Mesenchymal stem cell (in vitro differentiated cells and primary cell): Measurements from ENCODE around the gene CAPN10.
"Not testable (repeated sequence)": the region's sequence is repeated elsewhere in the genome, so short reads cannot be mapped to it uniquely, and the experiment has no call there.

Experiments used
- DNase-seq: peaks from one replicate; pipeline ENCODE4 v3.0.0-alpha.2; 2013
- H2AFZ ChIP-seq: one replicate; pipeline ENCODE4 v1.6.1; 2013; ENCODE audit warnings: low read depth, mild to moderate bottlenecking, control low read depth, inconsistent platforms, low read length, moderate library complexity
- H2AK5ac ChIP-seq: 2 replicates; pipeline ENCODE4 v1.6.1; 2013; ENCODE audit warnings: low read length, moderate library complexity, mild to moderate bottlenecking, inconsistent platforms; ENCODE audit not compliant: severe bottlenecking
- H2BK120ac ChIP-seq: one replicate; pipeline ENCODE4 v1.6.1; 2013; ENCODE audit warnings: low read depth, mild to moderate bottlenecking, inconsistent platforms, low read length, moderate library complexity
- H2BK12ac ChIP-seq, 2 experiments: one replicate each; pipeline ENCODE4 v1.6.1; 2013; ENCODE audit warnings: inconsistent platforms in 2 of 2, low read length in 2 of 2, mild to moderate bottlenecking in 2 of 2, moderate library complexity in 2 of 2, control low read depth in 1 of 2
- H2BK15ac ChIP-seq: one replicate; pipeline ENCODE4 v1.6.1; 2013; ENCODE audit warnings: mild to moderate bottlenecking, low read depth, inconsistent platforms; ENCODE audit not compliant: poor library complexity, severe bottlenecking
- H2BK5ac ChIP-seq: 2 replicates; pipeline ENCODE4 v1.6.1; 2013; ENCODE audit warnings: low read depth, mild to moderate bottlenecking, low read length, control low read depth, inconsistent platforms; ENCODE audit not compliant: poor library complexity, severe bottlenecking
- H3K14ac ChIP-seq, 2 experiments: one replicate each; pipeline ENCODE4 v1.6.1; 2013; ENCODE audit warnings: inconsistent platforms in 2 of 2, low read length in 2 of 2, control low read depth in 1 of 2, mild to moderate bottlenecking in 1 of 2, moderate library complexity in 1 of 2
- H3K18ac ChIP-seq, 2 experiments: one replicate each; pipeline ENCODE4 v1.6.1; 2013; ENCODE audit warnings: inconsistent platforms in 2 of 2, low read length in 2 of 2, control low read depth in 1 of 2, low read depth in 1 of 2, mild to moderate bottlenecking in 1 of 2
- H3K23ac ChIP-seq, 2 experiments: one replicate each; pipeline ENCODE4 v1.6.1; 2013; ENCODE audit warnings: inconsistent platforms in 2 of 2, low read length in 2 of 2, mild to moderate bottlenecking in 2 of 2, moderate library complexity in 2 of 2, control low read depth in 1 of 2
- H3K27ac ChIP-seq: 2 replicates; pipeline ENCODE4 v1.5.1; 2013; ENCODE audit warnings: mild to moderate bottlenecking, moderate library complexity, low read length, control low read depth, inconsistent platforms; ENCODE audit not compliant: poor library complexity, severe bottlenecking
- H3K27me3 ChIP-seq, 2 experiments: 2 replicates each; pipeline versions ENCODE4 v1.6.1 to v1.7.0; 2013; ENCODE audit warnings: low read length in 2 of 2, mild to moderate bottlenecking in 2 of 2, moderate library complexity in 2 of 2, control low read depth in 1 of 2, inconsistent platforms in 1 of 2; ENCODE audit not compliant: control insufficient read depth in 1 of 2, insufficient read depth in 1 of 2
- H3K36me3 ChIP-seq, 2 experiments: 2 replicates each; pipeline versions ENCODE4 v1.6.1 to v1.7.0; 2013; ENCODE audit warnings: low read length in 2 of 2, control low read depth in 1 of 2, inconsistent platforms in 1 of 2, low read depth in 1 of 2, mild to moderate bottlenecking in 1 of 2; ENCODE audit not compliant: insufficient read depth in 2 of 2, control insufficient read depth in 1 of 2
- H3K4ac ChIP-seq, 2 experiments: one replicate each; pipeline ENCODE4 v1.6.1; 2013; ENCODE audit warnings: inconsistent platforms in 2 of 2, low read length in 2 of 2, mild to moderate bottlenecking in 2 of 2, moderate library complexity in 2 of 2, control low read depth in 1 of 2, low read depth in 1 of 2
- H3K4me1 ChIP-seq: 2 replicates; pipeline ENCODE4 v1.6.1; 2013; ENCODE audit warnings: low read depth, low read length, control low read depth; ENCODE audit not compliant: control insufficient read depth, insufficient read depth
- H3K4me2 ChIP-seq: 2 replicates; pipeline ENCODE4 v1.6.1; 2013; ENCODE audit warnings: low read length, mild to moderate bottlenecking, inconsistent platforms; ENCODE audit not compliant: poor library complexity, severe bottlenecking
- H3K4me3 ChIP-seq, 2 experiments: 2 replicates each; pipeline versions ENCODE4 v1.5.1 to v1.7.0; 2013; ENCODE audit warnings: low read length in 2 of 2, mild to moderate bottlenecking in 2 of 2, control low read depth in 1 of 2, low read depth in 1 of 2; ENCODE audit not compliant: insufficient read depth in 1 of 2
- H3K79me1 ChIP-seq: replicated peaks from 2 replicates; pipeline ENCODE4 v1.6.1; 2013; ENCODE audit warnings: mild to moderate bottlenecking, control low read depth, low read length, inconsistent platforms; ENCODE audit not compliant: poor library complexity, severe bottlenecking
- H3K9ac ChIP-seq: 2 replicates; pipeline ENCODE4 v1.7.0; 2013; ENCODE audit warnings: mild to moderate bottlenecking, low read length, moderate library complexity
- H3K9me3 ChIP-seq: 2 replicates; pipeline ENCODE4 v1.7.0; 2013; ENCODE audit warnings: mild to moderate bottlenecking, low read length; ENCODE audit not compliant: control insufficient read depth
- H4K8ac ChIP-seq: one replicate; pipeline ENCODE4 v1.6.1; 2013; ENCODE audit warnings: inconsistent platforms, mild to moderate bottlenecking, low read length, moderate library complexity
- H4K91ac ChIP-seq: one replicate; pipeline ENCODE4 v1.6.1; 2013; ENCODE audit warnings: mild to moderate bottlenecking, low read length, inconsistent platforms
- WGBS: methylation state at CpG from one replicate; pipeline ENCODE4 v1.1.7; 2013; ENCODE audit warnings: mixed read lengths; 5-methylcytosine and 5-hydroxymethylcytosine counted together

The CAPN10 gene

DNA sequence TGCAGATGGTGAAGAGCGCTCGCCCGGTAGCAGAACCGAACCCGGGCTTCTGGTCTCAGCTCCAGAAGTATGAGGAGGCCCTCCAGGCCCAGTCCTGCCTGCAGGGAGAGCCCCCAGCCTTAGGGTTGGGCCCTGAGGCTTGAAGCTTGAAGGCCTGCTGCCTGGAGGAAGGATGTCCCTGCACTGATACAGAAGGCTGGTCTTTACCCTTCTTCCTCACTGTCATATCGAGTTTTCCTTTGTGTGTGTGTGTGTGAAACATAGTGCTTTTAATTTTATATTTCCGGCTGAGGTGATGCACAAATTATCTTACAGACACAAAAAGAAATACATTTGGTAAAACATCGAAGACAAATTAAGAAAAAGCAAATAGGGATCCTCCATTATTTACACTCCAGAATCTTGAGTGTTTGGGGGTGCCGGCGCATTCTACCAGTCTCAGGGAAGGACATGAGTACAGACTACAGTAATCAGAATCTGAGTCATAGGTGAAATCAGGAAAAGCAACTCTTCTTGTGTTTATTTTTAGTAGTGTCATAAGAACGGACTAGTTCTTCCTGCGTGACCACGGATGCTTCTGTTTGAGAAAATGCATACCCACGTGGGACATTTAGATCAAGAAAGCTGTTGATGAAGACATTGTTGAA, 25.1 kb upstream of the CAPN10 start:
- Histone ChIP-seq H3K9ac (peak overlapping the region; percentile 87), H3K79me1 (peaks cover 38% of the 10 kb centered on the region), H3K4me2 (peak overlapping the region; percentile 91), H2BK120ac (peak overlapping the region; percentile 76), H3K9me3 (no peaks in the 10 kb centered on the region), H3K23ac (no peak overlapping the region), H3K14ac (peak overlapping the region in 1 of 2 experiments; percentile 73), H2BK15ac (peak overlapping the region; percentile 84), H3K27me3 (no peaks in the 10 kb centered on the region), H4K91ac (peak overlapping the region; percentile 85), H2BK12ac (peak overlapping the region in 1 of 2 experiments; percentile 92), H3K18ac (peak overlapping the region; percentile 97 to 98), H3K36me3 (peaks cover 11 to 20% of the 10 kb centered on the region in 2 experiments), H2AFZ (no peak overlapping the region), H4K8ac (peak overlapping the region; percentile 90), H3K27ac (peak overlapping the region; percentile 91), H3K4me1 (peaks cover 42% of the 10 kb centered on the region), H3K4me3 (peak overlapping the region; percentile 63 to 79), H2BK5ac (no peak overlapping the region), H3K4ac (peak overlapping the region; percentile 79 to 96), H2AK5ac (no peak overlapping the region)
- peak; percentile 97 for DNase-seq
- WGBS, result under 1% methylated on average over 11 of the region's 14 CpGs

DNA sequence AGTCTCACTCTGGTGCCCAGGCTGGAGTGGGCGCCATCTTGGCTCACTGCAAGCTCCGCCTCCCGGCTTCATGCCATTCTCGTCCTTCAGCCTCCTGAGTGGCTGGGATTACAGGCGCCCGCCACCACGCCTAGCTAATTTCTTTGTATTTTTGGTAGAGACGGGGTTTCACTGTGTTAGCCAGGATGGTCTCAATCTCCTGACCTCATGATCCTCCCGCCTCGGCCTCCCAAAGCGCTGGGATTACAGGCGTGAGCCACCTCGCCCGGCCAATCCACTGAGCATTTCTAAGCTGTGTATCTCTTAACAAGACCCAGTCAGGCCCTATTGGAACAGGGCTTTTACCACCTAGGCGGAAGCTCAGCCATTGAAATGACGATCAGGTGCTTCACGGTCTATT, 23.3 kb upstream of the CAPN10 start:
- H2AK5ac ChIP-seq, H3K4ac ChIP-seq, H4K8ac ChIP-seq, H2BK12ac ChIP-seq, H3K23ac ChIP-seq, H3K9me3 ChIP-seq, H3K27me3 ChIP-seq, H2BK5ac ChIP-seq, H2BK15ac ChIP-seq, H3K27ac ChIP-seq, H3K4me3 ChIP-seq, H4K91ac ChIP-seq, DNase-seq, H3K4me2 ChIP-seq, H2BK120ac ChIP-seq, H3K9ac ChIP-seq, H2AFZ ChIP-seq, H3K14ac ChIP-seq: not testable (repeated sequence)
- Histone ChIP-seq H3K79me1 (peaks cover 29% of the 10 kb centered on the region), H3K18ac (peak overlapping the region in 1 of 2 experiments; percentile 34), H3K36me3 (peaks cover 7 to 20% of the 10 kb centered on the region in 2 experiments), H3K4me1 (peaks cover 41% of the 10 kb centered on the region)
- 98% methylated on average over 17 of the region's 17 CpGs for WGBS

DNA sequence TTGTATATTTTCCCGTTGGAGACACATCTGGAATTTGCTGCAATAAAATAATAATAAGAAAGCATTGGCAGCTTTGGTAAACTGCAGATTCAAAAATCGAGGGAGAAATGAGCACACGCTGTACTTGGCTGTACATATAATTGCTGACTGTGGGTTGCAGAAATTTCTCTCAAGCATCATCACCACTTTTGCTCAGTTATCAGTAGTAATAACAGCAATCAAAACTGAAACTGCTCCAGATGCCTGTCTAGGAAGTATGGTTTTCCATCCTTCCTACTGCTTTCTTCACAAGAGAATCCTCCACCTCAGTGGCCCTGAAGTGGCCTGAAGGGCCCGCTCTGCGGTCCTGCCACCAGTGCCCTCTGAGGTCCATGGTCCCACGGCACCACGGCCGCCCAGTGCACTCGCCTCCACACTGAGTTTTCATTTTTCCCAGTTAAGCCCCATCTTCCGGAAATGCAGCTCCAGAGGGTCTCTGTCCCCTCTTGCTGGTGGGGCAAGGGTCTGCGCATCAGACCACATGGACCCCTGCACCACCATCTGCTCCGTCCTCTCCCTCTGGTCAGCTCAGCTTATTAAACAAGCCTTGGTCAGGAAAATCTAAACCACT, 22.5 kb upstream of the CAPN10 start:
- Histone ChIP-seq H3K79me1 (peaks cover 23% of the 10 kb centered on the region), H2AK5ac (no peak overlapping the region), H3K36me3 (peaks cover 7 to 17% of the 10 kb centered on the region in 2 experiments), H2BK12ac (peak overlapping the region in 1 of 2 experiments; percentile 11), H2AFZ (no peak overlapping the region), H3K4me1 (peaks cover 37% of the 10 kb centered on the region), H3K9ac (no peak overlapping the region), H3K27me3 (no peaks in the 10 kb centered on the region), H2BK15ac (no peak overlapping the region), H3K23ac (no peak overlapping the region), H3K4ac (peak overlapping the region in 1 of 2 experiments; percentile 38), H3K27ac (no peak overlapping the region), H3K4me2 (no peak overlapping the region), H2BK120ac (no peak overlapping the region), H3K14ac (no peak overlapping the region), H4K8ac (no peak overlapping the region), H2BK5ac (no peak overlapping the region), H3K18ac (no peak overlapping the region), H4K91ac (no peak overlapping the region), H3K4me3 (no peak overlapping the region), H3K9me3 (no peaks in the 10 kb centered on the region)
- WGBS, result 98% methylated on average over 11 of the region's 12 CpGs
- peak; percentile 17 for DNase-seq

DNA sequence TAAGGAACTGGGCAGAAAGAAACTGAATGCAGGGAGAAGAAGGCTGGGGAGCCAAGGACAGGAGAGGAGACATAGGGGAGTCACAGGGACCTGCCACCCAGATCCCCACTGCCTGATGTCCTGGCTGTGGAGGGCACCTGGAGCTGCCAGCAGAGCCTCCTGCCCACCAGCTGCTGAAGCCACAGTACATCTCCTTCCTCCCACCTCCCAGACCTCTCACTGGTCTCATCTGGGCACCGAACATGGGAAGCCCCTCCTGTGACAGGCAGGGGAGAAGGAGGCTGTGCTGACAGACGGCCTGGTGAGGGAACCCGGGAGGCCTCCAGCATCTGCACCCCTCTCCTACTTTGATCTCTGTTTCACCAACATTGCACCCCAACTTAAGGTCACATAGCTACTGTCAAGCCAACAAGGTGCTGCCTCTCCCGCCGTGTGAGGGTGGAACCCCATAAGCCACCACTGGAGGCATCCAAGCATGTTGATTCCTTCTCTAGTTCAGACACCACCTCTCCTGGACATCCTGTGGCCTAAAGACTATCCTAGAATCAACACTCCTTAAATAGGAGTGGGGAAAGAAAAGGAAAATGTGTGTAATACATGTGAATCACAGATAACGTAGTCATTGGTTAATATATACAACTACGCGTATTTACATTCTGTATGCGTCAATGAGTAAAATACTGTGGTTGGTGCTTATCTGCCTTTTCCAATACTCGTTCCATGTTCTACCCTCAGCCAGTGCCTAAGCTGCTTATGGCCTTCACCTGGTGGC, 21.8 kb upstream of the CAPN10 start:
- no peak overlapping the region for H3K4me2 ChIP-seq
- 75% methylated on average over 9 of the region's 10 CpGs for WGBS
- H3K9me3 ChIP-seq, result no peaks in the 10 kb centered on the region
- peak; percentile 90 for DNase-seq
- peak overlapping the region; percentile 36 for H4K91ac ChIP-seq
- no peak overlapping the region for H3K27ac ChIP-seq
- H3K36me3 ChIP-seq, result peaks cover 10 to 17% of the 10 kb centered on the region in 2 experiments
- H3K27me3 ChIP-seq, result no peaks in the 10 kb centered on the region
- H2BK12ac ChIP-seq, result peak overlapping the region; percentile 41 to 73
- peaks cover 23% of the 10 kb centered on the region for H3K79me1 ChIP-seq
- H2BK5ac ChIP-seq, result no peak overlapping the region
- H3K9ac ChIP-seq, result no peak overlapping the region
- peak overlapping the region; percentile 37 for H2BK120ac ChIP-seq
- H3K14ac ChIP-seq, result no peak overlapping the region
- H3K4me3 ChIP-seq, result no peak overlapping the region
- H3K23ac ChIP-seq, result no peak overlapping the region
- peak overlapping the region; percentile 3 to 16 for H3K18ac ChIP-seq
- no peak overlapping the region for H2AK5ac ChIP-seq
- H2AFZ ChIP-seq, result no peak overlapping the region
- no peak overlapping the region for H3K4ac ChIP-seq
- no peak overlapping the region for H2BK15ac ChIP-seq
- H3K4me1 ChIP-seq, result peaks cover 39% of the 10 kb centered on the region
- H4K8ac ChIP-seq, result no peak overlapping the region
